GM12801 (cell line): ENCODE data around the gene ERVFRD-1.

ENCODE experiments used
- CTCF ChIP-seq: IDR thresholded peaks from one replicate; pipeline ENCODE4 v1.5.1; 2011; ENCODE audit warnings: control low read depth; ENCODE audit not compliant: insufficient read length; ENCODE audit errors: extremely low read depth

ERVFRD-1 gene

GRCh38 chr6:11093626-11094410 lies 17.7 kb downstream of the ERVFRD-1 start, which contains the start of gene SMIM13:
TSS of gene SMIM13 (plus strand) at chr6:11093834. CDS start at chr6:11094314, 480 bp downstream.
- no peak for TF ChIP-seq CTCF

GRCh38 chr6:11093376-11093625 lies 18.2 kb downstream of the ERVFRD-1 start:
- no peak for TF ChIP-seq CTCF

- no peak for TF ChIP-seq CTCF
These were observed 18.7 kb downstream of the ERVFRD-1 start for GRCh38 chr6:11092668-11093375.

GRCh38 chr6:11089695-11090094 lies 21.8 kb downstream of the ERVFRD-1 start:
- TF ChIP-seq CTCF, result no peak

- no peak for TF ChIP-seq CTCF
These were observed 25.6 kb downstream of the ERVFRD-1 start for GRCh38 chr6:11085758-11086435.

GRCh38 chr6:11083956-11084355 lies 27.6 kb downstream of the ERVFRD-1 start:
- no peak for TF ChIP-seq CTCF

- TF ChIP-seq CTCF, result no peak
These were observed 28.0 kb downstream of the ERVFRD-1 start for GRCh38 chr6:11083491-11083890.
